Left ventricle myocardium inferior (tissue), 1 donor: ENCODE measurements around the gene TES. TPM values are rescaled to one million over a fixed set of nuclear protein-coding genes. Genes with fewer than 3 reads are reported as not detected.

Source experiments
- DNase-seq: peaks from one replicate; pipeline ENCODE4 v3.0.0-alpha.2; 2020
- H3K27ac ChIP-seq: fragments of 200-600 bp; replicated peaks from 2 replicates; pipeline ENCODE4 v1.8.0; 2021
- H3K27me3 ChIP-seq: fragments of 200-600 bp; 2 replicates; pipeline ENCODE4 v1.8.0; 2021; ENCODE audit warnings: low read depth
- H3K36me3 ChIP-seq: fragments of 200-600 bp; 2 replicates; pipeline ENCODE4 v1.8.0; 2021
- H3K4me1 ChIP-seq: fragments of 200-600 bp; 2 replicates; pipeline ENCODE4 v1.8.0; 2021
- H3K4me3 ChIP-seq: fragments of 200-600 bp; 2 replicates; pipeline ENCODE4 v1.8.0; 2021; ENCODE audit warnings: mild to moderate bottlenecking, moderate library complexity
- H3K9me3 ChIP-seq: fragments of 200-600 bp; replicated peaks from 2 replicates; pipeline ENCODE4 v1.8.0; 2021
- intact Hi-C: fragments of 100-400 bp; cut with micrococcal nuclease; formaldehyde crosslinking; loops from one replicate; pipeline ENCODE4 v1.11.0; 2022
- total RNA-seq: library from RNA; stranded (reverse); fragmentation: NEBNext Ultra II Directional; extraction: Animal tissue kit (Norgen Biotek cat#: 25700); gene quantifications from one replicate; pipeline ENCODE4 v1.2.1, GENCODE V29; 2021
- TF ChIP-seq, protein P1 (sequence below): fragments of 200-600 bp; IDR thresholded peaks from 2 replicates; pipeline ENCODE4 v1.8.0; 2021; ENCODE audit warnings: antibody characterized with exemption, mild to moderate bottlenecking, borderline replicate concordance
- donor health status: DM: no; HTN: yes; CAD: no; lungs with severe emphysema.

The TES gene
- total RNA-seq, 1 donor from 2014 or later: 13.9 TPM

DNA sequence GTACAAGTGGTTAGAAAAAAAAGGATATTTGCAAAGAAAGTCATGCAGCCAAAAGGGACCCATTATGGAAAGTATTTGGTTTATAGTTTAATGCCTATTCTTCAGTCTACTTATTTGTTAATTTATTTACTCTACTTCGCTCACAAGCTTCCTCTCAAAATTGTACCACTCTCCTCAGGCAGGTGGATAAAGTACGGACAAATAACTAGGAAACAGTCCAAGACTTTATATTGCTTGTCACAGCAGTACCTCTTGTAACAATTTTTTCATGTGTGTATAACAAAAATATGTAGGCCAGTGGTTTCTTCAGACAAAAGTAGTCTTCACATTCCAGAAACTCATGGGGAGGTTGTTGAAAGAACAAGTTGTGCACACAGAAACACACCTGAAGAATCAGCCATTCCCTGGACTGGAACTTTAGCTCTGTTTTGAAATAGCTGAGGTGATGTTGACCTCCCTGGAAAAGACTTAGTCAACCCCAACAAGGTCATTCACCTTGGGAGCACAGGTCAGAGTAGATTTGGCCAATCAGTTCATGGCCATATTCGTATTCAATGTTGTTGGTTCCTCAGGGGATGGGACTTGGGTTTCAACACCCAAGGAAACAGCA is 73.4 kb downstream of the TES start:
- H3K4me1 ChIP-seq: peaks cover 22% of the 10 kb centered on the region
- no peaks in the 10 kb centered on the region for H3K27me3 ChIP-seq
- H3K27ac ChIP-seq: no peak overlapping the region
- no peaks in the 10 kb centered on the region for H3K9me3 ChIP-seq
- intact Hi-C loops: no loop called here
- no peaks in the 10 kb centered on the region for H3K36me3 ChIP-seq
- TF ChIP-seq, protein P1, sequence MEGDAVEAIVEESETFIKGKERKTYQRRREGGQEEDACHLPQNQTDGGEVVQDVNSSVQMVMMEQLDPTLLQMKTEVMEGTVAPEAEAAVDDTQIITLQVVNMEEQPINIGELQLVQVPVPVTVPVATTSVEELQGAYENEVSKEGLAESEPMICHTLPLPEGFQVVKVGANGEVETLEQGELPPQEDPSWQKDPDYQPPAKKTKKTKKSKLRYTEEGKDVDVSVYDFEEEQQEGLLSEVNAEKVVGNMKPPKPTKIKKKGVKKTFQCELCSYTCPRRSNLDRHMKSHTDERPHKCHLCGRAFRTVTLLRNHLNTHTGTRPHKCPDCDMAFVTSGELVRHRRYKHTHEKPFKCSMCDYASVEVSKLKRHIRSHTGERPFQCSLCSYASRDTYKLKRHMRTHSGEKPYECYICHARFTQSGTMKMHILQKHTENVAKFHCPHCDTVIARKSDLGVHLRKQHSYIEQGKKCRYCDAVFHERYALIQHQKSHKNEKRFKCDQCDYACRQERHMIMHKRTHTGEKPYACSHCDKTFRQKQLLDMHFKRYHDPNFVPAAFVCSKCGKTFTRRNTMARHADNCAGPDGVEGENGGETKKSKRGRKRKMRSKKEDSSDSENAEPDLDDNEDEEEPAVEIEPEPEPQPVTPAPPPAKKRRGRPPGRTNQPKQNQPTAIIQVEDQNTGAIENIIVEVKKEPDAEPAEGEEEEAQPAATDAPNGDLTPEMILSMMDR: no peak
- no peak overlapping the region for H3K4me3 ChIP-seq
- no peak for DNase-seq

DNA sequence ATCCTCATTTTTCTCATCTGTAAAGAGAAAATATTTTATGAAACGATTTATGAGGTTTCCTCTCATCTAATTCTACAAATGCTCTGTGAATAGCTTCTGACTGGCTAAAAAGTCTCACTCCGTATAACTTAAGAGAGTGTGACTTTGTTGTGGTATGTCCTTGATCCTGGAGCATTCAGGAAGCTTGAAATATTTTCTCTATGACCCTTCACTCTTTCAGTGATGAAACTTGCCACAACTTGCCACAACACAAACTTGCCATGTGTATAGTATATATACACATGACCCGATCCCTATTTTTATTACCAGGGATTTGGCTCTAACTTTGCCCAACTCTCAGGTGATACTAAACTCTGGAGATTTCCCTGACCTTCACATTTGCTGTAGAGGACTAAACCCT is 74.1 kb downstream of the TES start:
- TF ChIP-seq, protein P1: no peak
- H3K4me1 ChIP-seq: peaks cover 22% of the 10 kb centered on the region
- H3K27me3 ChIP-seq: no peaks in the 10 kb centered on the region
- H3K36me3 ChIP-seq: no peaks in the 10 kb centered on the region
- intact Hi-C loops: no loop called here
- H3K4me3 ChIP-seq: no peak overlapping the region
- no peaks in the 10 kb centered on the region for H3K9me3 ChIP-seq
- H3K27ac ChIP-seq: no peak overlapping the region
- DNase-seq: no peak

DNA sequence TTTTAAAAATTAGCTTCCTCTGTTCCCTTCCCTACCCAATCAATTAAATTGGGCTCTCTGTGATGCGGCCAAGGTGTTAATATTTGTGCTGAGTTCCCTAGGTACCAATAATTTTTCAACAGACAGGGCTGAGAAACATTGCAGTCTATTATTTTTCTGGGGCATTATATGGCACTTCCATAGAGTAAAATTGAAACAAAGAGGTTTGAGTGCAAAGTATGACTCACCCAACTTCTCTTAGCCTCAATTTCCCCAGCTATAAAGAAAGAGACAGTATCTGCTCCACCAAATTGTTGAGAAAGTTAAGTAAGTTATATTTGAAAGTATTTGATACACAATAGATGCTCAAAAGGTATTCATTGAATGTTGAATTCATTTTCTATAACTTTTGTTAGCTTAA is 74.9 kb downstream of the TES start:
- intact Hi-C loops: no loop called here
- DNase-seq: no peak
- Histone ChIP-seq H3K36me3 (no peaks in the 10 kb centered on the region), H3K27ac (no peak overlapping the region), H3K9me3 (no peaks in the 10 kb centered on the region), H3K4me1 (peaks cover 18% of the 10 kb centered on the region), H3K27me3 (no peaks in the 10 kb centered on the region), H3K4me3 (no peak overlapping the region)
- TF ChIP-seq, protein P1: no peak

- H3K27me3 ChIP-seq: no peaks in the 10 kb centered on the region
- H3K4me1 ChIP-seq: peaks cover 3% of the 10 kb centered on the region
- H3K36me3 ChIP-seq: no peaks in the 10 kb centered on the region
- no peak overlapping the region for H3K27ac ChIP-seq
- DNase-seq: no peak
- intact Hi-C loops: no loop called here
- H3K9me3 ChIP-seq: peaks cover 17% of the 10 kb centered on the region
- no peak overlapping the region for H3K4me3 ChIP-seq
- TF ChIP-seq, protein P1: peak; percentile 21
Observed at GRCh38 chr7:116290740-116291139, 80.4 kb downstream of the TES start.

DNA sequence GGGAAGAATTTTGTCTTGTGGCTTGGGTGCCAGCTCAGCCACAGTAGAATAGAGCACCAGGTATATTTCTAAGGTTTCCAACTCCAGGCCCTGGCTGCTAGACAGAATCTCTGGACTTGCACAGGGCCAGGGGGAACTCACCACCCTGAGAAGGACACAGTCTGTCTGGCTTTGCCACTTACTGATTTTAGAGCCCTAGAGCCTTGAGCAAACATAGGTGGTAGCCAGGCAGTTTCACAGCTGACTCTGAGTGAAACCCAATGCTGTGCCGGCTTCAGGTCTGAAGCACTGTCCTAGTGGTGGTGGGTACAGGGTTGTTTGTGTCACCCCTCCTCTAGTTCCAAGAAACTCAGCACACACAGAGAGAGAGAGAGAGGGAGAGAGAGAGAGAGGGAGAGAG is 81.6 kb downstream of the TES start:
- no peaks in the 10 kb centered on the region for H3K36me3 ChIP-seq
- intact Hi-C loops: no loop called here
- peaks cover 3% of the 10 kb centered on the region for H3K4me1 ChIP-seq
- no peak overlapping the region for H3K4me3 ChIP-seq
- no peaks in the 10 kb centered on the region for H3K27me3 ChIP-seq
- peaks cover 17% of the 10 kb centered on the region for H3K9me3 ChIP-seq
- no peak for DNase-seq
- H3K27ac ChIP-seq: no peak overlapping the region
- TF ChIP-seq, protein P1: no peak
